Astrocyte of the cerebellum (primary cell): ENCODE data around the gene RPS6KA2.

Experiments
- DNase-seq: peaks from one replicate; pipeline ENCODE4 v3.0.0-alpha.2; 2011; ENCODE audit warnings: low read depth
- H3K4me3 ChIP-seq: 2 replicates; pipeline ENCODE4 v1.5.1; 2011; ENCODE audit warnings: mild to moderate bottlenecking, low read depth, low read length, moderate library complexity
- in situ Hi-C: cut with HindIII; loops from 2 replicates; pipeline ENCODE4 v1.10.0; 2017; ENCODE audit warnings: low sequenced_read_pairs
- TF ChIP-seq, protein P1 (sequence below): IDR thresholded peaks from 2 replicates; pipeline ENCODE4 v1.5.1; 2012; ENCODE audit warnings: low read length, low read depth, moderate library complexity, mild to moderate bottlenecking; ENCODE audit errors: missing control alignments

The RPS6KA2 gene

DNA sequence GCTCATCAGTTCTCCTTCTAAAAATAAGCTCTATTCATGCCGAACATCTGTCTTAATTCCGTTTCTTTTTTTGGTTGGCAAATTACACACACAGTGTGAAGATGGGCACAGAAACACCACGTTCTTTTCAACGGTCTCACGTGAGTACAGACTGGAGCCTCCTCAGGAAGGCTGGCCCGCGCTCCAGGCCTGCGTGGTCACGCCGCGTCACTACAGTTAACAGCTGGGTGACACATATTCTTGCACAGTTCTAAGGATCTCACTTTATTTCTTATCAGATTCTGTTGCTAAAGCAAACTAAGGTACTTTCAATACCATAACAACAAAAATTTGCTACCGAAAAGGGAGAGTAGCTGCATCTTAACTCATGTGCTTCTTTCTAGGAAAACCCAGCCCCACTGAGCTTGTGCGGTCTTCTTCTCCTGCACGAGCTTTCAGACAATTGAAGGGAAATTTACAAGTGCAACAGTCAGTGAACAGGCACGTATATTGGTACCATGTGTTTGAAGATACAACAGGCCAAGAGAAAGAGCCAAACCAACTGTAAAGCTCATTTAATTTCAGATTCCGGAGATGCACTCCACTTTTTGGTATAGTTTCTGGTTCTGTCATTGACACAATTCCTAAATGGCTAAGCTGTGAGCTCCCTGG is 188.7 kb downstream of the RPS6KA2 start:
- no peak for DNase-seq
- in situ Hi-C loops, result no loop called here
- H3K4me3 ChIP-seq, result no peak overlapping the region
- TF ChIP-seq, protein P1, sequence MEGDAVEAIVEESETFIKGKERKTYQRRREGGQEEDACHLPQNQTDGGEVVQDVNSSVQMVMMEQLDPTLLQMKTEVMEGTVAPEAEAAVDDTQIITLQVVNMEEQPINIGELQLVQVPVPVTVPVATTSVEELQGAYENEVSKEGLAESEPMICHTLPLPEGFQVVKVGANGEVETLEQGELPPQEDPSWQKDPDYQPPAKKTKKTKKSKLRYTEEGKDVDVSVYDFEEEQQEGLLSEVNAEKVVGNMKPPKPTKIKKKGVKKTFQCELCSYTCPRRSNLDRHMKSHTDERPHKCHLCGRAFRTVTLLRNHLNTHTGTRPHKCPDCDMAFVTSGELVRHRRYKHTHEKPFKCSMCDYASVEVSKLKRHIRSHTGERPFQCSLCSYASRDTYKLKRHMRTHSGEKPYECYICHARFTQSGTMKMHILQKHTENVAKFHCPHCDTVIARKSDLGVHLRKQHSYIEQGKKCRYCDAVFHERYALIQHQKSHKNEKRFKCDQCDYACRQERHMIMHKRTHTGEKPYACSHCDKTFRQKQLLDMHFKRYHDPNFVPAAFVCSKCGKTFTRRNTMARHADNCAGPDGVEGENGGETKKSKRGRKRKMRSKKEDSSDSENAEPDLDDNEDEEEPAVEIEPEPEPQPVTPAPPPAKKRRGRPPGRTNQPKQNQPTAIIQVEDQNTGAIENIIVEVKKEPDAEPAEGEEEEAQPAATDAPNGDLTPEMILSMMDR, result no peak

DNA sequence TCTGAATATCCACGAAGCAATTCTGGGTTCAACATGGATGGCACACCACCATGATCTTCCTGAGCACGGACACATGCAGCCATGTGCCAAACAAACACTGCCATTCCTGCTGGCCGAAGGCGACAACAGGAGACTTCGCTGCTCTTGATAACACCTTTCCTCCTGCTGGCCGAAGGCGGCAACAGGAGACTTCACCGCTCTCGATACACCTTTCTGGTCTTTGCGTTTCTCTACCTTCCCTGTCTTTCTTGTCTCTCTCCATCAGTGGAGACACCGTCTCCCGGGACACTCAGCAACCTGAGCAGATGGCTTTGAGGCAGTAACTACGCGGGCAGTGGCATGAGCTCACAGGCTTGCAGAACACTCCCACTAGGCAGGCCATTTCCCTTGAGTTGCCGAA is 189.4 kb downstream of the RPS6KA2 start:
- no peak for DNase-seq
- TF ChIP-seq, protein P1, result no peak
- in situ Hi-C loops, result no loop called here
- no peak overlapping the region for H3K4me3 ChIP-seq

DNA sequence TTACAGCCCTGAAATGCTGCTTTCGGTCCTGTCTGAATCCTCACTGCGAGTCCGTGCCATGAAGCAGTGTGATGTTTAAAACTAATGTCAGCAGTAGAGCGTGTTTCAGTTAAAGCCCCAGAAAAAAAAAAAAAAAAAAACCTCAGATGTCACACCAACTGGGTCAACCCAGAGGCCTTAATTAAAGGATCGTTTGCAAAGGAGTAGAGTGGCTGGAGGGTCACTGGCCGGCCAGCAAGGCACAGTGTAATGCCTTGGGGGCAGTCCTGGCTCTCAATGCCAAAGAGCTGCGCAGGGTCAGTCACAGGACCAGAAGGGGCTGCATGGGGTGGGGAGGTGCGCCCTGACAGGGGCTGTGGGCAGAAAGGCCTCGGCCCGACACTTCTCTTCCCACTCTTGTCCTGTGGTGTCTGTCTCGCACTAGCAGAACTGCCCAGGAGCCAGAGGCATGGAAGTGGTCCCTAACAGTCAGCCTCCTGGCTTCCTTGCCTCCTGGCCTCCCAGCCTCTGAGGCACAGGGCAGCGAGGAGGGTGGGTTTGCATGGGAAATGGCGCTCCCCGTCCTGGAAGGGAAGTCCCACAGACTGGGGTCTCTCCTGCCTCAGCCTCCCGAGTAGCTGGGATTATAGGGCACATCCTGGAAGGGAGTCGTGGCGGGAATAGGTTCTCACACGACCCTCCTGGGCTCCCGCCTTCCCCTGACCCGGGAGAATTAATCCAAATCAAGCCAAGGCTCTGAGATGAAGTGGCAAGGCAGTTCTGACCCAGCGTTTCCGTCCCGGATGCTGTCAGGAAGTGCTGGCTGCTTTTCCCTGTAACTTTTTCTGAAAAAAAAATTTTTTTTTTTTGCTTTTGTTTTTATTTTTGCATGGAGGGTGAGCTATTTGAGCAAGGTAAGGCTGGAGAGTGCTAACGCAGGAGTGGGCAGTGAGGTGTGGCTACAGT is 190.6 kb downstream of the RPS6KA2 start:
- DNase-seq, result no peak
- H3K4me3 ChIP-seq, result no peak overlapping the region
- in situ Hi-C loops, result no loop called here
- TF ChIP-seq, protein P1, result no peak

DNA sequence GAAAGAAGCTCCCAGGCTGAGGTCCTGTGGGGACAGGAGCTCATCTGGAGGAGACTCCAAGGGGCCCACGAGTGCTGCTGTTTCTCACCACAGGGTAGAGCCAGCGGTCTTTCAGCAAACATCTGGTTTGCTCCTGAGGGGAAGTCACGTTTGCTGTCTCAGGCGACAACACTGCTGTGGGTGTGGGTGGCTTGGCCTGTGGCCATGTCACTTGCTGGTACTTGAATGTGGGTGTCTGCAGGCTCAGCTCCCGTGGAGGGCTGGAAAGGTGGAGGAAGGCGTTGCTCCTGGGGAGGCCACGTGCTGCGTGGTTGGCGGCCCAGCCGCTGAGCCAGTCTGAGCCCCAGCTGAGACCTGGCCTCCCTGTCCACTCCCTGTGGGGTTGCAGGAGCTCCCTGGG is 191.5 kb downstream of the RPS6KA2 start:
- no peak overlapping the region for H3K4me3 ChIP-seq
- in situ Hi-C loops, result no loop called here
- DNase-seq, result no peak
- TF ChIP-seq, protein P1, result no peak

DNA sequence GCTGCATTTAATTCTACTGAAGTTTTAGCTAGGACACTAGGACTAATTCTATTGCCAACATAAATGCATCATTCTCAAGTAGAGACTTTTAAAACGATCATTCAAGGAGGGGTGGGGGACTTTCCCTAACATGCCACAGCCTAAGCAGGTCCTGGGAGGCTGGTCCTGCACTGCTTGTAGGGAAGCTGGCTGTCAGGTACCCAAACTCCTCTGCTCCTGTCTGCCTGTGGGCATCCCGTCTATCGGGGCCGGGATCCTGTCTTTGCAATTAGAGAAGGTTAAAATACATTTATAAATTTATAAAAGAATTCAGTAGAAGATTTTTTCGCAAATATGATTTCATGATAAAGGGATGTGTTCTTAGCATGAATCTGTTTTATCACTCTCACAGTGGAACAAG is 192.7 kb downstream of the RPS6KA2 start:
- DNase-seq, result no peak
- TF ChIP-seq, protein P1, result no peak
- in situ Hi-C loops, result no loop called here
- no peak overlapping the region for H3K4me3 ChIP-seq

DNA sequence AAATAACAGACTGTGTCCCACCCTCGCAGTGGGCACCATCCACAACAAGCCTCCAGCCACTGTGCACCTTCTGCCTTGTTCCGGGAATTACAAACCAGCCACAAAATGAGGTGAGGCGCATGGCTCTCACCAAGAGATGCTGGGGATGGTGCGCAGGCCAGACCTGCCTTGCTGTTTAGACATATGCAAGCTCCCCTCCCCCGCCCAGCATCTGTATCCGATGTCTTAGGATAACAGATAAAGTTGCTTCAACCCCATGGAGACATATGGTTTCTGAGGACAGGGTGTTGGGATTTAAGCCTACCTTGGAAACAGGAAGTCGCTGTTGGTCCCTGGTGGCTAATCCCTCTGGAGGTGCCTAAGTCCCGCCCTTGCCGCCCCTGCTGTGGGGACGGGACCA is 194.0 kb downstream of the RPS6KA2 start:
- DNase-seq, result no peak
- in situ Hi-C loops, result no loop called here
- TF ChIP-seq, protein P1, result no peak
- H3K4me3 ChIP-seq, result no peak overlapping the region
